Neural cell (in vitro differentiated cells): ENCODE results near the gene PARVA. TPM values are rescaled to one million over a fixed set of nuclear protein-coding genes. Genes with fewer than 3 reads are reported as not detected.

ENCODE experiments used
- H2AFZ ChIP-seq: fragments of 200-600, 300-800 bp; sonication (generic), shearing (Covaris generic); 2 replicates; pipeline ENCODE4 v1.6.0; 2014; ENCODE audit warnings: low read depth, mild to moderate bottlenecking, antibody characterized with exemption, low read length, moderate library complexity
- H3F3A ChIP-seq: fragments of 200-600 bp; shearing (Covaris generic); 2 replicates; pipeline ENCODE4 v1.6.1; 2016; ENCODE audit warnings: mild to moderate bottlenecking, moderate library complexity, mixed read lengths, antibody characterized with exemption, low read length; ENCODE audit not compliant: insufficient read depth, poor library complexity, severe bottlenecking
- H3K27ac ChIP-seq: fragments of 200-600, 300-800 bp; sonication (generic), shearing (Covaris generic); 2 replicates; pipeline ENCODE4 v1.5.1; 2014; ENCODE audit warnings: mild to moderate bottlenecking, low read length, moderate library complexity
- H3K27me3 ChIP-seq: fragments of 300-800, 200-600 bp; sonication (generic), shearing (Covaris generic); 2 replicates; pipeline ENCODE4 v1.6.0; 2014; ENCODE audit warnings: mild to moderate bottlenecking, low read depth, low read length, moderate library complexity; ENCODE audit not compliant: insufficient read depth
- H3K36me3 ChIP-seq: fragments of 300-800, 200-600 bp; sonication (generic), shearing (Covaris generic); 2 replicates; pipeline ENCODE4 v1.5.1; 2014; ENCODE audit warnings: mild to moderate bottlenecking, antibody characterized with exemption, low read length, moderate library complexity; ENCODE audit not compliant: insufficient read depth
- H3K4me2 ChIP-seq: fragments of 300-800, 200-600 bp; sonication (generic), shearing (Covaris generic); 2 replicates; pipeline ENCODE4 v1.6.0; 2014; ENCODE audit warnings: mild to moderate bottlenecking, low read length
- H3K4me3 ChIP-seq: fragments of 300-800, 200-600 bp; sonication (generic), shearing (Covaris generic); 2 replicates; pipeline ENCODE4 v1.5.1; 2014; ENCODE audit warnings: mild to moderate bottlenecking, low read length, moderate library complexity
- H3K79me2 ChIP-seq: fragments of 200-600 bp; shearing (Covaris generic); replicated peaks from 2 replicates; pipeline ENCODE4 v1.6.0; 2014; ENCODE audit warnings: mild to moderate bottlenecking, low read length, moderate library complexity; ENCODE audit not compliant: insufficient read depth
- H3K9ac ChIP-seq: fragments of 300-800, 200-600 bp; sonication (generic), shearing (Covaris generic); 2 replicates; pipeline ENCODE4 v1.6.1; 2016; ENCODE audit warnings: mild to moderate bottlenecking, low read length, mixed read lengths
- H3K9me2 ChIP-seq: fragments of 200-600 bp; shearing (Covaris generic); 2 replicates; pipeline ENCODE4 v1.6.1; 2016; ENCODE audit warnings: mild to moderate bottlenecking, low read length, mixed read lengths; ENCODE audit not compliant: insufficient read depth
- H3K9me3 ChIP-seq: fragments of 200-600, 300-800 bp; sonication (generic), shearing (Covaris generic); 2 replicates; pipeline ENCODE4 v1.6.1; 2016; ENCODE audit warnings: mild to moderate bottlenecking, mixed run types, low read length, moderate library complexity, mixed read lengths
- H4K20me1 ChIP-seq: fragments of 200-600 bp; shearing (Covaris generic); 2 replicates; pipeline ENCODE4 v1.6.1; 2016; ENCODE audit warnings: mild to moderate bottlenecking, mixed run types; ENCODE audit not compliant: insufficient read depth
- CTCF ChIP-seq: fragments of 450-650 bp; IDR thresholded peaks from 2 replicates; pipeline ENCODE4 v1.5.1; 2014; ENCODE audit warnings: antibody characterized with exemption, mild to moderate bottlenecking, moderate library complexity; ENCODE audit not compliant: poor library complexity, severe bottlenecking
- EP300 ChIP-seq: fragments of 450-650 bp; conservative IDR thresholded peaks from 2 replicates; pipeline ENCODE4 v1.6.1; 2014; ENCODE audit warnings: antibody characterized with exemption, mild to moderate bottlenecking, moderate library complexity; ENCODE audit not compliant: poor library complexity, severe bottlenecking
- EZH2 ChIP-seq: fragments of 200-600, 300-800 bp; shearing (Covaris generic), sonication (generic); IDR thresholded peaks from 2 replicates; pipeline ENCODE4 v1.6.1; 2014; ENCODE audit warnings: antibody characterized with exemption, low read length, borderline replicate concordance, mild to moderate bottlenecking; ENCODE audit not compliant: insufficient read depth, poor library complexity, severe bottlenecking
- MXI1 ChIP-seq: fragments of 450-650 bp; conservative IDR thresholded peaks from 2 replicates; pipeline ENCODE4 v1.6.1; 2014; ENCODE audit warnings: antibody characterized with exemption, mild to moderate bottlenecking; ENCODE audit not compliant: poor library complexity, severe bottlenecking
- POLR2AphosphoS5 ChIP-seq: IDR thresholded peaks from 2 replicates; pipeline ENCODE4 v1.6.1; 2012
- RAD21 ChIP-seq: fragments of 450-650 bp; conservative IDR thresholded peaks from 2 replicates; pipeline ENCODE4 v1.6.1; 2014; ENCODE audit warnings: antibody characterized with exemption, mild to moderate bottlenecking, moderate library complexity
- SMC3 ChIP-seq: fragments of 450-650 bp; conservative IDR thresholded peaks from 2 replicates; pipeline ENCODE4 v1.6.1; 2014; ENCODE audit warnings: antibody characterized with exemption, mild to moderate bottlenecking, moderate library complexity; ENCODE audit not compliant: poor library complexity
- TAF1 ChIP-seq: IDR thresholded peaks from 2 replicates; pipeline ENCODE4 v1.6.1; 2012; ENCODE audit warnings: low read depth
- polyA plus RNA-seq: library from polyadenylated mRNA; depleted of rRNA; stranded (reverse); fragments of >200 nt; gene quantifications from 2 replicates; pipeline ENCODE4 v1.2.3, GENCODE V29; 2014
- TF ChIP-seq, protein P1 (sequence below): IDR thresholded peaks from 2 replicates; pipeline ENCODE4 v1.6.1; 2012; ENCODE audit warnings: borderline replicate concordance

PARVA gene
- polyA plus RNA-seq, 1 donor from 2014 or later = 0.94 TPM

GRCh38 chr11:12537778-12538401 lies 160.5 kb downstream of the PARVA start:
- Histone ChIP-seq H3F3A (no peaks in the 10 kb centered on the region), H3K79me2 (no peaks in the 10 kb centered on the region), H3K9ac (no peak overlapping the region), H3K27me3 (no peaks in the 10 kb centered on the region), H3K27ac (no peak overlapping the region), H3K9me2 (no peaks in the 10 kb centered on the region), H3K4me3 (no peak overlapping the region), H4K20me1 (no peaks in the 10 kb centered on the region), H3K9me3 (no peaks in the 10 kb centered on the region), H3K36me3 (no peaks in the 10 kb centered on the region), H2AFZ (no peak overlapping the region), H3K4me2 (no peak overlapping the region)
- TF ChIP-seq TAF1 (no peak), MXI1 (no peak), EP300 (no peak), SMC3 (no peak), POLR2AphosphoS5 (no peak), CTCF (no peak), EZH2 (no peak), RAD21 (no peak)
- TF ChIP-seq, protein P1, sequence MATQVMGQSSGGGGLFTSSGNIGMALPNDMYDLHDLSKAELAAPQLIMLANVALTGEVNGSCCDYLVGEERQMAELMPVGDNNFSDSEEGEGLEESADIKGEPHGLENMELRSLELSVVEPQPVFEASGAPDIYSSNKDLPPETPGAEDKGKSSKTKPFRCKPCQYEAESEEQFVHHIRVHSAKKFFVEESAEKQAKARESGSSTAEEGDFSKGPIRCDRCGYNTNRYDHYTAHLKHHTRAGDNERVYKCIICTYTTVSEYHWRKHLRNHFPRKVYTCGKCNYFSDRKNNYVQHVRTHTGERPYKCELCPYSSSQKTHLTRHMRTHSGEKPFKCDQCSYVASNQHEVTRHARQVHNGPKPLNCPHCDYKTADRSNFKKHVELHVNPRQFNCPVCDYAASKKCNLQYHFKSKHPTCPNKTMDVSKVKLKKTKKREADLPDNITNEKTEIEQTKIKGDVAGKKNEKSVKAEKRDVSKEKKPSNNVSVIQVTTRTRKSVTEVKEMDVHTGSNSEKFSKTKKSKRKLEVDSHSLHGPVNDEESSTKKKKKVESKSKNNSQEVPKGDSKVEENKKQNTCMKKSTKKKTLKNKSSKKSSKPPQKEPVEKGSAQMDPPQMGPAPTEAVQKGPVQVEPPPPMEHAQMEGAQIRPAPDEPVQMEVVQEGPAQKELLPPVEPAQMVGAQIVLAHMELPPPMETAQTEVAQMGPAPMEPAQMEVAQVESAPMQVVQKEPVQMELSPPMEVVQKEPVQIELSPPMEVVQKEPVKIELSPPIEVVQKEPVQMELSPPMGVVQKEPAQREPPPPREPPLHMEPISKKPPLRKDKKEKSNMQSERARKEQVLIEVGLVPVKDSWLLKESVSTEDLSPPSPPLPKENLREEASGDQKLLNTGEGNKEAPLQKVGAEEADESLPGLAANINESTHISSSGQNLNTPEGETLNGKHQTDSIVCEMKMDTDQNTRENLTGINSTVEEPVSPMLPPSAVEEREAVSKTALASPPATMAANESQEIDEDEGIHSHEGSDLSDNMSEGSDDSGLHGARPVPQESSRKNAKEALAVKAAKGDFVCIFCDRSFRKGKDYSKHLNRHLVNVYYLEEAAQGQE = no peak

DNA sequence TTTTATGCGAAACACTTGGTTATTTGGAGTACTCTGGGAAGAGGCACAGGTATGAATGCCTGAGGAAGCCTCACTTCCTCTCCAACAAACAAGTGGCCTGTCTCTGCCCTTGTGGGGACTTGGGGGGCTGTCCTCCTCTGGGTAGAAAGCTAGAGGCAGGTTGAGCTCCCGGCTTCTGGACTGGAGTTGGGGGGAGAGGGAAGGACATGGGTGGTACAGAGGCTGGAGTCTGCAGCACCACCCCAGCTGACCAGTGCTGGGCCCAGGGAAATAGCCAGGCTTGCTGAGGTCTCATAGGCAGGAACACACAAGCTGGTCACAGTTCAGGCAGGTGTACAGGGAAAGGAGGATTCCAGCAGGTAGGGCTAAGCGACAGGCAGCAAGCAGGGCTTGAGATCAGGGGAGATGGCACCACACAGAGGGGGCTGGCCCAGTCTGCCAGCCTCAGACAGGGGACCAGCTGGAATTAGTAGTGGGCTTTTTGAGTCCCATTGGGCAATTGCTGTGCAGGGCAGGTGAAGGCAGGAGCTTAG lies 161.6 kb downstream of the PARVA start:
- H2AFZ ChIP-seq = no peak overlapping the region
- H3K9ac ChIP-seq = no peak overlapping the region
- H3K4me3 ChIP-seq = no peak overlapping the region
- no peaks in the 10 kb centered on the region for H4K20me1 ChIP-seq
- H3F3A ChIP-seq = no peaks in the 10 kb centered on the region
- no peaks in the 10 kb centered on the region for H3K36me3 ChIP-seq
- no peaks in the 10 kb centered on the region for H3K27me3 ChIP-seq
- H3K4me2 ChIP-seq = no peak overlapping the region
- H3K9me3 ChIP-seq = no peaks in the 10 kb centered on the region
- H3K27ac ChIP-seq = no peak overlapping the region
- no peaks in the 10 kb centered on the region for H3K79me2 ChIP-seq
- TF ChIP-seq MXI1 (no peak), TAF1 (no peak), SMC3 (no peak), EP300 (no peak), RAD21 (no peak), CTCF (no peak), POLR2AphosphoS5 (no peak), EZH2 (no peak)
- TF ChIP-seq, protein P1 = no peak
- H3K9me2 ChIP-seq = no peaks in the 10 kb centered on the region
